Esophagus squamous epithelium (tissue), 5 donors: ENCODE data around the gene EHHADH. TPM values are rescaled to one million over a fixed set of nuclear protein-coding genes. Genes with fewer than 3 reads are reported as not detected.

Source experiments
- DNase-seq: peaks from one replicate; lab custom pipeline; 2025; lab: John Stamatoyannopoulos, UW
- H3K27ac ChIP-seq, 4 donors: fragments of 200-600 bp; sonication (generic); one replicate each; pipeline ENCODE4 v1.5.1; 2016 to 2019; ENCODE audit warnings: mild to moderate bottlenecking in 1 of 4
- H3K27me3 ChIP-seq, 4 donors: fragments of 200-600 bp; sonication (generic); 1 replicate in 3 of 4; 2 replicates in 1 of 4; pipeline versions ENCODE4 v1.5.1 to v1.6.0; 2017 to 2021; ENCODE audit warnings: antibody characterized with exemption in 1 of 4
- H3K36me3 ChIP-seq, 3 donors: fragments of 200-600 bp; sonication (generic); one replicate each; pipeline ENCODE4 v1.5.1; 2016 to 2019
- H3K4me1 ChIP-seq, 3 donors: fragments of 200-600 bp; sonication (generic); one replicate each; pipeline ENCODE4 v1.5.1; 2017 to 2019
- H3K4me3 ChIP-seq, 4 donors: fragments of 200-600 bp; sonication (generic); 1 replicate in 3 of 4; 2 replicates in 1 of 4; pipeline ENCODE4 v1.5.1; 2016 to 2019; ENCODE audit warnings: mild to moderate bottlenecking in 2 of 4, moderate library complexity in 1 of 4
- H3K9me3 ChIP-seq, 3 donors: fragments of 200-600 bp; sonication (generic); one replicate each; pipeline ENCODE4 v1.5.1; 2016 to 2019
- POLR2A ChIP-seq, 4 donors: fragments of 450-650 bp; IDR thresholded peaks; one replicate each; pipeline ENCODE4 v1.6.1; 2017; ENCODE audit warnings: antibody characterized with exemption in 4 of 4, mild to moderate bottlenecking in 4 of 4, moderate library complexity in 3 of 4
- WGBS, 2 donors: methylation state at CpG; one replicate each; pipeline ENCODE4 v1.1.5; 2018; 5-methylcytosine and 5-hydroxymethylcytosine counted together
- intact Hi-C: fragments of 100-400 bp; cut with DNase I; formaldehyde crosslinking; loops from one replicate; pipeline ENCODE4 v1.15.0; 2022
- total RNA-seq, 4 donors: library from RNA; depleted of rRNA; stranded (reverse); fragments of >200 nt; gene quantifications; one replicate each; pipeline ENCODE4 v1.1.0, GENCODE V29; 2016
- TF ChIP-seq, protein P1 (sequence below), 6 experiments: fragments of 450-650 bp in 4 of 6; fragments of 200-600 bp in 2 of 6; sonication (generic) in 2 of 6; IDR thresholded peaks; one replicate each; pipeline ENCODE4 v1.5.1; 2016 to 2019; ENCODE audit warnings: antibody characterized with exemption in 6 of 6, mild to moderate bottlenecking in 4 of 6, moderate library complexity in 4 of 6
- donor health status: DM: yes; HTN: yes; CAD: no.

EHHADH gene
- total RNA-seq, 4 donors from 2014 or later, result 5.7 to 6.3 (median 5.9) TPM

DNA sequence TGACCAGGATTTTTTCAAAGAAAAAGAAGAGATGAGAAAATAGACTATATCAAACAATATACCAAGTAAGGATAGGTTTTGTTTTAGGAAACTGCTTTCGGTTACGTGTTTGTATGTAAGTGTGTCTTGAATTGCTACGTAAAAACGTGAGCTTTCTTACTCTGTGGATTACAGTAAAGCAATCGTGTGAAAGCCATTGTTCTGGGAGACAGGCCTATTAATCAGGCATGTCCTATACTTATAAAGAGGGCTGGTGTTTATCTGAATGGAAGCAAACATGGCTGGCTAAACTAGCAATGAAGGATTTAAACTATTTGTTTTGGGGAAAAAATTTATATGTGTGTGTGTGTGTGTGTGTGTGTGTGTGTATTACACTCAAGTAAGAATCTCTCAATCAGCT lies 2.6 kb downstream of the EHHADH start:
- Histone ChIP-seq H3K9me3 (no peaks in the 10 kb centered on the region), H3K27me3 (no peaks in the 10 kb centered on the region), H3K36me3 (peaks cover 0 to 20% (median 0%) of the 10 kb centered on the region in 3 donors), H3K4me1 (peaks cover 0 to 12% (median 0%) of the 10 kb centered on the region in 3 donors), H3K27ac (no peak overlapping the region), H3K4me3 (no peak overlapping the region)
- TF ChIP-seq POLR2A (IDR thresholded peaks at IDR 0.05), result no peak
- TF ChIP-seq, protein P1, sequence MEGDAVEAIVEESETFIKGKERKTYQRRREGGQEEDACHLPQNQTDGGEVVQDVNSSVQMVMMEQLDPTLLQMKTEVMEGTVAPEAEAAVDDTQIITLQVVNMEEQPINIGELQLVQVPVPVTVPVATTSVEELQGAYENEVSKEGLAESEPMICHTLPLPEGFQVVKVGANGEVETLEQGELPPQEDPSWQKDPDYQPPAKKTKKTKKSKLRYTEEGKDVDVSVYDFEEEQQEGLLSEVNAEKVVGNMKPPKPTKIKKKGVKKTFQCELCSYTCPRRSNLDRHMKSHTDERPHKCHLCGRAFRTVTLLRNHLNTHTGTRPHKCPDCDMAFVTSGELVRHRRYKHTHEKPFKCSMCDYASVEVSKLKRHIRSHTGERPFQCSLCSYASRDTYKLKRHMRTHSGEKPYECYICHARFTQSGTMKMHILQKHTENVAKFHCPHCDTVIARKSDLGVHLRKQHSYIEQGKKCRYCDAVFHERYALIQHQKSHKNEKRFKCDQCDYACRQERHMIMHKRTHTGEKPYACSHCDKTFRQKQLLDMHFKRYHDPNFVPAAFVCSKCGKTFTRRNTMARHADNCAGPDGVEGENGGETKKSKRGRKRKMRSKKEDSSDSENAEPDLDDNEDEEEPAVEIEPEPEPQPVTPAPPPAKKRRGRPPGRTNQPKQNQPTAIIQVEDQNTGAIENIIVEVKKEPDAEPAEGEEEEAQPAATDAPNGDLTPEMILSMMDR (IDR thresholded peaks at IDR 0.05), result no peak
- intact Hi-C loops, result no loop called here
- WGBS, 2 donors, result 85 to 89% methylated on average over 5 of the region's 5 CpGs
- no peak for DNase-seq

DNA sequence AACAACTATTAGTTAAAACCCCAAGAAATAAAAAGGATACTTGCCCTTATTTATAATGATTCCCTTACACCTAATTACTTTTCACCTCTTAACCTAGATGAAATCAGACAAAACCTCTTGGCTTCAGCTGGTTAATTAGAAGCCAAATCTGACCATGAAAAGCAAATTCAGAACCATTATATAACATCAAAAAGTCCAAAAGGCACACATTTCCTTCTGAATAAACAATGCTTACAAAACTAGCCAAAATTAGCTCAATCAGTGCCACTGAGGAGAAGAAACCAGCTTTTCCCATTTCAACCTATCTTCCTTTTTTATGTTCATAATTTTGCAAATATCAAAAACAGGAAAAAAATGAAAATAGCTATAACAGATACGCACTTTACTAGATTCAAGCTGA lies 3.2 kb downstream of the EHHADH start:
- peaks cover 0 to 12% (median 0%) of the 10 kb centered on the region in 3 donors for H3K4me1 ChIP-seq
- no peak for DNase-seq
- no peak for TF ChIP-seq POLR2A (IDR thresholded peaks at IDR 0.05)
- TF ChIP-seq, protein P1 (IDR thresholded peaks at IDR 0.05), result no peak
- WGBS, 2 donors, result 0 to 60% methylated on average over 1 of the region's 1 CpG
- intact Hi-C loops, result no loop called here
- no peaks in the 10 kb centered on the region for H3K27me3 ChIP-seq
- no peak overlapping the region for H3K27ac ChIP-seq
- H3K36me3 ChIP-seq, result peaks cover 0 to 23% (median 0%) of the 10 kb centered on the region in 3 donors
- H3K9me3 ChIP-seq, result no peaks in the 10 kb centered on the region
- no peak overlapping the region for H3K4me3 ChIP-seq

DNA sequence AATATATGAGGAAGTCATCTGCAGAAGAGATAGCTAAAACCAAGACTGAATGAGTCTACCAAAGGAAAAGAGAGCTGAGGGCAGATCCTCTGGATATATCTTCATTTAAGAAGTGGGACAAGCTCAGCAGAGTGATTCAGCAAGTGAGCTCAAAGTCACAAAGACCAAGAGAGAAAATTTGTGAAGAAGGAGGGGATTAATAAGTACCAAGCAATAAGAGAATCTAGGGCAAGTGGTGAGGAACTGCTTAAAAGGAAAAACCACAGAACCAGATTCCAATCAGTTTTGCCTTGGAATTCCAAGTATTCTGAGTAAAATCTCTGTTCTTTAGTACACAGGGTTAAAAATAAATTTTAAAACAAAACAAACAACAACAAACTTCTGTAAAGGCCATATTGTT lies 3.6 kb downstream of the EHHADH start:
- TF ChIP-seq, protein P1 (IDR thresholded peaks at IDR 0.05), result no peak
- no peak for TF ChIP-seq POLR2A (IDR thresholded peaks at IDR 0.05)
- H3K4me3 ChIP-seq, result no peak overlapping the region
- intact Hi-C loops, result no loop called here
- H3K9me3 ChIP-seq, result no peaks in the 10 kb centered on the region
- no peak overlapping the region for H3K27ac ChIP-seq
- no peak for DNase-seq
- H3K4me1 ChIP-seq, result peaks cover 0 to 12% (median 0%) of the 10 kb centered on the region in 3 donors
- peaks cover 0 to 23% (median 0%) of the 10 kb centered on the region in 3 donors for H3K36me3 ChIP-seq
- no peaks in the 10 kb centered on the region for H3K27me3 ChIP-seq

DNA sequence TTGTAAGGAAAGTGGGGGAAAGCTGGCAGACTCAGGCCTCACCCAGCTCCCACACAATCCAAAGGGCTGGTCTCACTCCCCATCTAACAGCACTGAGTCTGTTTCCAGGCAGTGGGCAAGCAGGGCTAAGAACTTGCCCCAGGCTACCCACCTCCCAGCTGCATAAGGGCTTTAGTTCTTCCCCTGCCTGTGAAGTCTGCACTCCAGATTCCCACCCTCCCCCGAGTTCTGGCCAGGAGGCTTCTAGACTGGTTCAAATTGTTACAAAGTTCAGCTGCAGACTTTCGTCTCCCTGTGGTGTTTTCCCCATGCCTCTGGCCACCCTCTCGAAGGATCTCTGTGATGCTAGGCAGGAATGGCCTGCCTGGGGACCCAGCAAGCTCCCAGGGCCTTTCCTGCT lies 11.2 kb downstream of the EHHADH start:
- H3K27me3 ChIP-seq, result no peaks in the 10 kb centered on the region
- H3K9me3 ChIP-seq, result peaks cover 0 to 26% (median 0%) of the 10 kb centered on the region in 3 donors
- H3K36me3 ChIP-seq, result peaks cover 0 to 15% (median 0%) of the 10 kb centered on the region in 3 donors
- no peak for DNase-seq
- intact Hi-C loops, result no loop called here
- H3K27ac ChIP-seq, result no peak overlapping the region
- 88 to 93% methylated on average over 3 of the region's 3 CpGs for WGBS, 2 donors
- no peaks in the 10 kb centered on the region for H3K4me1 ChIP-seq
- no peak overlapping the region for H3K4me3 ChIP-seq
- TF ChIP-seq, protein P1 (IDR thresholded peaks at IDR 0.05), result no peak
- no peak for TF ChIP-seq POLR2A (IDR thresholded peaks at IDR 0.05)

DNA sequence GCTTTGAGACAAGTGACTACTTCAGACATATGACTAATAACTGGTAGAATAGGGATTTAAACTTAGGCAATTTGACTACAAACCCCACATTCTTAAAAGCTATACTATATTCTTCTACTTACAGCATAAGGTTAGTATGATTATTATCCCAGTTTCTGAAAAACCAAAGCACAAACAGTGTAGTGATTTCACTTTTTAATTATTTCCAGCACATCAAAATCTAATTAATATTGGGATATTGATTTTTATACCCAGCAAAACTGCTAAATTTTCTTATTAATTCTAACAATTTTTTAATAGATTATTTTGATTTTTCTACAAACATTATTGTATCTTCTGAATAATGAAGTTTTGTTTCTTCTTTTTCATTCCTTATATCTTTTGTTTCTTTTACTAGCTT lies 16.9 kb downstream of the EHHADH start:
- Histone ChIP-seq H3K4me1 (no peaks in the 10 kb centered on the region), H3K27me3 (no peaks in the 10 kb centered on the region), H3K27ac (no peak overlapping the region), H3K36me3 (peaks cover 0 to 37% (median 4%) of the 10 kb centered on the region in 3 donors), H3K4me3 (no peak overlapping the region), H3K9me3 (peaks cover 0 to 56% (median 0%) of the 10 kb centered on the region in 3 donors)
- DNase-seq, result no peak
- TF ChIP-seq, protein P1 (IDR thresholded peaks at IDR 0.05), result no peak
- TF ChIP-seq POLR2A (IDR thresholded peaks at IDR 0.05), result no peak
- intact Hi-C loops, result no loop called here
